ENCODE measurements around the gene TNFSF11.
A peak's percentile ranks its signal among the peaks of the same experiment; 100 is the strongest.

Gene TNFSF11

DNA sequence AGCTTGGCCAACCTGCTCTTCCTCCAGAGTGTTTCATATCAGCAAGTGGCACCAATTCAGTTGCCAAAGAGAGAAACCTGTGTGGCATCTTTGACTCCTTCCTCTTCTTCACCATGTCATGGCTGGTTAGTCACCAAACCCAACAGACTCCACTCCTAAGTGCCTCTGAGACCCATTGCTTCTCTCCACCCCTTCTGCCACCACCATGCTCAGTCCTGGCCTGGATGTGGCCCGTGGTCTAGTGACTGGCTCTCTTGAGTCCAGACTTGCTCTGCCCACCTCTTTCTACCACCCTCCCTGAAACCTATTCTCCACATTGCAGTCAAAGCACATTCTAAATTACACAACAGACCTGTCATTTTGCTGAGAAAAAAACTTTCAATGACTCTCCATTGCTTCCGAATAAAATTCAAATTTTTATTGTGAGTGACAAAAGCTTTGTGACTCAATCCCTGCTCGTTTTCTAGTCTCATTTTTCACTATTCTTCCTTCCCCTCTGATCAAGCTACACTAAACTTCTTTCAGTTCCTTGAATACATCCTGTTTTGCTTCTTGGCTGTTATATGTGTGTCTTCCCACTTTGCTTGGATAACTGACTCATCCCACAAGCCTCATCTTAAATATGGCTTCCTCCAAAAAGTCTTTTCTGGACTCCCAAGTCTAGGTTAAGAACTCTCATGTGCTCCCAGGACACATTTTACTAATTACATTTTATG is 12.0 kb upstream of the TNFSF11 start:
- DNase-seq: peak; percentile 51 to 87 (median 85)

DNA sequence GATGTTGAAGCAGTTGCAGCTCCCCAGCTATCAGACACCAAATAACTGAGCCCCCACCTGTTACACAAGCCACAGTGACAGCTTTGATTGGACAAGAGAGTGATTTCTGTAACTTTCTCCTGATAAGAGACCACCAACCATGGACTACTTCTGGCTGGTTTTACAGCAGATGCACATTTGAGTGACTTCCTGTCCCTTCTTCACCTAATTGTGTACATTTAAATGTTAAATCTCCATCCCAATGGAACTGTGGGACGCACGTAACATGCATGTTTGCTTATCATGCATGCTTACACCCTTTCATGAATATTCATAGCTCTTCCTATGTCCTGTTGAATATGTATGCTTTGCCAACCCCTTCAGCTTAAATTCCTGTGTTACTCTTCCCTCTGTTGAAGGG is 6.0 kb upstream of the TNFSF11 start:
- DNase-seq: no peak

DNA sequence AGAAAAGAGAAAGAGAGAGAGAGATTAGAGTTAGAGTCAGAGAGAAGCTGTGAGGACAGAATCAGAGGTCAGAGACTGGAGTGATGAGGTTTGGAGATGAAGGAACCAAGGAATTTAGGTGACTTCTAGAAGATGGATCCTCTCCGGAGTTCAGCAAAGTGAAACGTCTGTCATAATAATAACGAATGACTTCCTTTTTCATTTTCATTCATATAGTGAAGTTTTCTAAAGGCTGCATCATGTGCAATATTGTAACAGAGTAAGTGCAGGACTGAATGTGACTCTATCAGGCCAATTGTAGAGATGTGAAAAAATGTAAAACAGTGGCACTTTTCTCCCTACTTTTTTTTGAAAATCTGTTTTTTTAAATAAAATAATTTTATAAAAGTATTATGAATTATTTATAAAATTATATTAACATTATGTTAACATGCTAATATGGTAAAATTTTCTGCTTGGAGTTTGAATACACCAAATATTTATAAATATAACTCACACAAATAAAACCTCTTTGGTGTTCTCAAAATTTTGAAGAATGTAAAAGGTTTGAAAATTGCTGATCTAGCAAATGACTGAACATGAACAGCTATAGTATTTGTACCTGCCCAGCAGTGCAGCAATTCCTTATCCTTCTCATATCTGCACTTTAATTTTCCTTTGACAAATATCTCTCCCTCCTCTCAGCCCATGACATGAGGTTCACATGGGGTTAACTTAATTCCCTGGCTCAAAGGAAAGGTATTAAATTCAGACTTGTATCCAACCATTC is 4.2 kb upstream of the TNFSF11 start:
- DNase-seq: peak in 1 of 3 donors; percentile 44

- no peak for DNase-seq
These were observed 2.1 kb upstream of the TNFSF11 start for GRCh38 chr13:42571895-42572294.

DNA sequence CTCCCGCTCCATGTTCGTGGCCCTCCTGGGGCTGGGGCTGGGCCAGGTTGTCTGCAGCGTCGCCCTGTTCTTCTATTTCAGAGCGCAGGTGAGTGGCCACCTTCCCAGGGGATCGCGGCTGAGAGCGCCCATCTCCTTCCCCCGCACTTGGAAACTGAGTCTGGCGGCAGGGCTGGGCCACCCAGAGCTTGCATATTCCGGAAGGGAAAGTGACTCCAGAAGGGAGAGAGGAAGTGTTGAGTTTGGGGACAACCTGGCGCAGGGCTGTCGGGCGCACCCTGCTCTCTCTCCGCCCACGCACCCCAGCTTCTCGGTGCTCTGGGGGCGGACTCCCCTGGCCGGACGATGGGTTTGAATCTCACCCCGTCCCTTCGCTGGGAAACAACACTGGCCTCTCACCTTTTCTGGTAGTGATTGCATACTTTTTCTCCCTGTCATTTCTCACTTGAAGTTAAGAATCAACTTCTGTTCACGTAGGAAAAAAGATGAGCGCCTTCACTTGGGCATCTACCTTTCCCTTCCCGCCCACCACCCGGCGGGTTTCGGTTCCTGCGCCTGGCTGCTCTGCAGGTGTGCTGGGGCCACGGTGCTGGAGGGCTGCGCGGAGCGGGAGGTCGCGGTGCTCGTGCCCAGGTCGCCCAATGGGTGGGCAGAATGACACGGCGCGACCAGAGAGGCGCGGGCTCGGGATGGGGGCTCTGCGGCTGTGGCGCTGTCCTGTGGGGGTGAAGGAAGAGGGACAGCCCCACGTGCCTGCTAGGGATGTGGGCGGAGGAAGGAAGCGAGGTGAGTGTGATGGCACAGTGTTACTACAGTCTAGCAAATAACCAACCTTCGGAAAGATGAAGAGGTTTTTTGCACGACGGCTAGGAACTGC is 721 bp downstream of the TNFSF11 start:
- DNase-seq: peak; percentile 24 to 65 (median 46)

DNA sequence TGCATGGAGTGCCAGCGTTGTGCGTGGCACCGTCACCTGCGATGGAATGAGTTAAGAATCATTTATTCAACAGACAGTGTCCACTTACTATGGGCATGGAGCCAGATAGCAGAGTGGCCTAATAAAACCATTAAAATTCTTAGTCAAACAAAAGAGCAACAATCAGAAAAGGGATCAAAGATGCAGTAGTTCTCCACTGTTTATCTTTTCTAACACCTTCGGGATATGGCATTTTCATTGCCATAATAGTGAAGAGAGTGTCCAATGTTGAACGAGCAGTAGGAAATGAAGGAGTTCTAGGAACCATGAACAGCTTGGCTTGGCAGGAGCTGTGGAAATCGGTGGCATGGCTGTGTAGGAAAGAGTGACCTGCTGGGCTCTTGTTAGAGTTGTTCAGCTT is 2.0 kb downstream of the TNFSF11 start:
- no peak for DNase-seq

DNA sequence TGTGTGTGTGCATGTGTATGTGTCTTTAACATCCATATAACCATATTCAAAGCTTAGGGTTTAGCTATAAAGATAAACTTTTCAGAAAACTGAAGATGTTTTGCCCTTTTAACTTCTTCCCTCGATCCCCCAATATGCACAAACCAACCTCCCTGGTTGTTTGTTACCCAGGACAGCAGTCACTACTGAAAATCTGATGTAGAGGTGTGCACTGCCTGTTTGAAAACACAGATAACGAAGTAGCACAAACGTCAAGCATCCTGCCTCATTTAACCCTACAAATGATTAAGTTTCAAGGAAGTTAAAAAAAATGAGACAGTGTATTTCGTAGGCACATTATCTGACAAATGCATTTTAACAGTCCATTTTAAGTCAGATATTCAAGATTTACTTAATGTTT is 3.6 kb downstream of the TNFSF11 start:
- DNase-seq: no peak

GRCh38 chr13:42580644-42581043 is 6.7 kb downstream of the TNFSF11 start:
- DNase-seq: no peak

GRCh38 chr13:42581427-42581826 is 7.5 kb downstream of the TNFSF11 start:
- no peak for DNase-seq

DNA sequence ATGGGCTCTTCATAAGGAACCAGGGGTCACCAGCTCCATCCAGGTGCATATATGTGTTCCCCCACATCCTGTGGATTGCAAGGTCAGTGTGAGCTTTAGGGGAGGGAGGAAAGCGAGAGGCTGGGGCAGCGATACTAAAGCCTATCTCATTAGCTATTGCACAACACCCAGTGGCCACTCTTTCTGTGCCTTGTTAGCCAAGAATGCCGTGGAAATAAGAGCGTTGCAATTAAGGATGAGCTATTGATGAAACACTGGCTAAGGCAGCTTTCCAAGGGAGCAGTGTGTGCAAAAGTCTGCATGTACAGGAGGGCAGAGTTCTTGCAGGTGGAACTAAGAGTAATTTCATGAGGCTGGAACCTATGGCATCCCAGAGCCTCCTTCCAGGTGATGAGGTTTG is 17.6 kb downstream of the TNFSF11 start:
- DNase-seq: no peak

- no peak for DNase-seq
These were observed 19.3 kb downstream of the TNFSF11 start for GRCh38 chr13:42592915-42593900.

- DNase-seq: peak; percentile 70 to 84 (median 79)
These were observed 20.7 kb downstream of the TNFSF11 start for GRCh38 chr13:42594481-42595252.

- DNase-seq: no peak
These were observed 21.3 kb downstream of the TNFSF11 start for GRCh38 chr13:42595253-42595571.

- DNase-seq: no peak
These were observed 23.6 kb downstream of the TNFSF11 start for GRCh38 chr13:42597505-42597904.

DNA sequence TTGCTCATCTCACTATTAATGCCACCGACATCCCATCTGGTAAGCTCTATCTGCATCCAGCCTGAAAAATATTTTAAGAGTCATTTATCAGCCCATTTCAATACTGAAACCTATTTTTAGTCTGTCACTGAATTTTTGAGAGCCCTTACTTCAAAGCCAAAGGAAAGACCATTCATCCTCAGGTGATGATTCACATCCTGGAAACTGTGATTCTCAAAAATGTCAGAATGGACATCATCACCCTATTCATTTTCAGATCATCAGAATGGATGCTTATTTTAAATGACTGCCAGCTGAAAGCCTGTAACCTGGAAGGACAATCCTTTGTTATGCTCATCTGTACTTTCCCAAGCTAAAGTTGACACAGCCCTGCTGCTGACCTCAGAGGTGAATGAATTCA is 27.0 kb downstream of the TNFSF11 start:
- DNase-seq: no peak

- DNase-seq: no peak
These were observed 29.0 kb downstream of the TNFSF11 start for GRCh38 chr13:42602906-42603305.

- DNase-seq: no peak
These were observed 29.6 kb downstream of the TNFSF11 start for GRCh38 chr13:42603571-42603970.

- DNase-seq: no peak
These were observed 33.6 kb downstream of the TNFSF11 start for GRCh38 chr13:42607546-42607945.

- DNase-seq: no peak
These were observed 36.7 kb downstream of the TNFSF11 start for GRCh38 chr13:42610649-42611048.

GRCh38 chr13:42611086-42611779 is 37.3 kb downstream of the TNFSF11 start:
- DNase-seq: no peak

Measured in suppressor macrophage treated with lipopolysaccharide for 1 hour (primary cell).